IPS DF 4.7 (cell line): ENCODE measurements around the gene FAHD1.

Source experiments
- DNase-seq: peaks from one replicate; pipeline ENCODE4 v3.0.0-alpha.2; 2013; ENCODE audit warnings: low spot score; ENCODE audit errors: extremely low read depth

The FAHD1 gene

DNA sequence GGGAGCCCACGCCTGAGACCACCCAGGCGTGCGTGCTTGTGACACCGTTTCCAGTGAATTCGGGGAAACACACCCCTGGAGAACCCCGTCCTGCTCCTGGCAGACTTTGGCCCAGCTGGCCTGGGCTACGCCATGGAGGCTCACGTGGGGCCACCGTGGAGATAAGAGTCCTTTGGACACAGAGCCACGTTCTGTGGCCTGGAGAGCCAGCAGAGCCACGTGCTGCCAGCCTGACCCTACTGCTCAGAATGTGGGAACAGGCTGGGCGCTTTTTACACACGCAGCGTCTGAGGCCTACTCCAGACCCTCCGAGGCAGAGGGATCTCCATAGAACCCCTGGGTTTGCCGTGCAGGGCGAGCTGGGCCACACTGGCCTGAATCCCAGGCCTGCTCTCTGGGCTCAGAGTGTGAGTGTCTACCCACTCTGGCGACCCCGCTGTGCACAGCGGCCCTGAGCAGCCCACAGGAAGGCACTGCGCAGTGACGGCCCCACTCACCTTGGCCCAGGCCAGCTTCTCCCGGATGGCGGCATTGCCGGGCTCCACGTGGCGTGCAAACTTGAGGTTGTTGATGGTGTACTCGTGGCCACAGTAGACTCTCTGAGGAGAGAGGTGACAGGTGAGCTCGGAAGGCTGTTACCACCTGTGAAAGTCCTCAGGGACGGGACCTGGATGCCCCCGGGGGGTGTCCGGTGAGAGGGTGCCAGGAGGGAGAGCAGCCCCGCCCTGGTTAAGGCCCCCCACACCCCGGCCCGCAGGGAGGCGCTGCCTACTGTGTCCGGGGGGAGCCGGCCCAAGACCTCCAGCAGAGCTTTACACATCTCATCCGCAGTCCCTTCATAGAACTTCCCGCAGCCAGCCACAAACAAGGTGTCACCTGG, 10.4 kb upstream of the FAHD1 start:
- no peak for DNase-seq

DNA sequence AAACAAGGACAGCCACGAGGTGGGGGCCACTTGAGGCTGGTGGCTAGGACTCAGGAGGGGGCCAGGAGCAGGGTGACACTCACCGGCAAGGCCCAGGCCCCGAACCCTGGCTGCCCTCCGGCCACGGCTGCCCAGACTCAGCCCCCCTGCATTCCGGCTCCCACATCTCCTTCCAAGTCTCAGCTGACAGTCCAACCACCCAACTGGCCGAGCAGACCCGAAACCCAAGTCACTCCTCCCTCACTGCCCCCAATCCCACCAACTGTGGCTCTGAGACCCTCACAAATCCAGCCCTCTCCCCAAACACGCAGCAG, 9.8 kb upstream of the FAHD1 start:
- no peak for DNase-seq

DNA sequence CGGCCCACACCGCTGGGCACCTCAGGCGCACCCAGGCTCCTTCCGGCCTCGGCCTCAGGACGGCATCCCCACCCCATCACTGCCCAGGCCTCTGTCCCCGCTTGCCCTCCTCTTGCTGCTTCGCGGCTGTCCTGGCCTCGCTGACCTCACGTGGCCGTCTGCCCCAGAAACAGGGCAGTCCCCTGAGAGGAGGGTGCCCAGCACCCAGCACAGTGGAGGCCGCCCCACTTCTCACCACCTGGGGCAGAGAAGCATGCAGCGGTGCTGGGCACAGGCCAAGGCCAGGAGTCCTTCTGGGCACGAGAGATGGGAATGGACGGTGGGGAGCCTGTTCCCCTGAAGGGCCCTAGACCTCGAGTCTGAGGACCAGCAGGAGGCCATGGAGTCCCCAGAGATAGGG, 9.3 kb upstream of the FAHD1 start:
- DNase-seq, result no peak

DNA sequence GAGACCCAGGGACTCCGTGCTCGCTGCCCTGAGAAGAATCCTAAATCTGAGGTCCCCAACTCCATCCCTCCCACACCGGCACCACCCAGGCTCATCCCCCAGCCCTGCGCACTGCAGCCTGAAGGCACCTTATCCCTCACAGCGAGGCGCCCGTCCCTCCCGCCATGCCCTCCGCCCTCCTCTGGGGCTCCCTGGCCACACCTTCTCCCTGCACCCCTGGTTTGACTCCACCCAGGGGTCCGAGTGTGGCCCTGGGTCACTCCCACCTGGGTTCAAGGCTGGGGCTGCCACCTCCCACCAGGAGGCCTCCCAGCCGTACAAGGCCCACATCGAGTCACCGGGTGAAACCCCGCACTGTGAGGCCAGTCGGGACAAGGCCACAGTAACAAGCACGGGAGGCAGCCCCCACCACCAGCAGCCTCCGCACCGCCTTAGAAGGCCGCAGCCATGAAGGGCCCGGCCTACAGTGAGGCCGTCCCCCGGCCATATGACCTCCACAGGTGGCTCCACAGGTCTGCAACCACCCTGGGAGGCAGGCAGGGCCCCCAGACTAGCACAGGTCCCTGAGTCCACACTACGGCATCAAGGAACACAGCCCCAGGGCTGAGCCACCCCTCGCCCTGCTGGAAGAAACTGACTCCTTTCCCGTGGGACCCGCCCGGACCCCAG, 8.7 kb upstream of the FAHD1 start:
- no peak for DNase-seq

DNA sequence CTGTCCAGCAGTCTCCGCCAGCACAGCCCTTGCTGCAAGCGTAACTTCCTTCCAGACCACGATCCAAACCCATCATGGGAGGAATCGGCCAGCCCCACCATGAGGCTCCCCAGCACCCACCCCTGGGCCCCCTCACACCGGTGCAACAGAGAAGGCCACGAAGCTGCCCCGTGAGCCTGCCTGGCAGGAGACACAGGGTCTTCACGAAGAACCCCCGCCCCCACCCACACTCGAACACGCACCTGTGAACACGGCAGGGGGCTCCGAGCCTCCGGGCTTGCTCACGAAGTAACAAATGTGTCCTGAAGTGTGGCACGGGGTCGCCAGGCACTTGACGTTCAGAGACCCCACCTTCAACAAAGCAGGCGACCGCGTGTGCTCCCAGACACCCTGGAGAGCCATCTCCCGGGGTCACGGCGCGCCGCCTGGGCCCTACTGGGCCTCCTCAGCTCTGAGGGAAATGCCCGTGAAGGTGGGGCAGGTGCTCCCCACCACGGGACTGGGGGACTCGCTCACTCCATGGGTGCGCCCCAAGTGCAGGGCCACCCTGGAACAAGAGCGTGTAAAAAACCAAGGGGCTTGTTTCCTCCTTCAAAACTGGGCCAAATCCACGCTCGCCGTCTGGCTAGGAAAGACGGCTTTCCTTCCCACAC, 8.0 kb upstream of the FAHD1 start:
- no peak for DNase-seq

DNA sequence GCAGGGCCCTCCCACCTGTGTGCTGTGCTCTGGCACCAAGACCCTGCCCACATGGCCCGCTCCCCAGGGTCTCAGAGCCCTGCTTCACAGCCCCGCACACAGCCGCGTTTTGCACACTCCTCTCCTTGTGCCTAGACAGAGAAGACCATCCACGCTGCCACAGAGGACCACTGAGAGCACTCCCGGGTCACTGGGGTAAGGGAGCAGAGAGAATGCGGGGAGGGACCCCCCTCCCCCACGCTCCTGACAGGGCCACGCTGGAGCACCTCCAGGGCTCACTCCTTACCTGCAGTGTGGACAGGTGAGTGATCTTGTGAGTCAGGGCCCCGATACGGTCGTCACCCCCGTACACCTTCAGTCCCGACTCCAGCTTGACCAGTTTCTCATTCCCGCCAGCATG, 7.4 kb upstream of the FAHD1 start:
- no peak for DNase-seq

- DNase-seq, result no peak
Measured at GRCh38 chr16:1820096-1820945, 6.7 kb upstream of the FAHD1 start.

GRCh38 chr16:1820946-1821290, 6.1 kb upstream of the FAHD1 start:
- DNase-seq, result no peak

DNA sequence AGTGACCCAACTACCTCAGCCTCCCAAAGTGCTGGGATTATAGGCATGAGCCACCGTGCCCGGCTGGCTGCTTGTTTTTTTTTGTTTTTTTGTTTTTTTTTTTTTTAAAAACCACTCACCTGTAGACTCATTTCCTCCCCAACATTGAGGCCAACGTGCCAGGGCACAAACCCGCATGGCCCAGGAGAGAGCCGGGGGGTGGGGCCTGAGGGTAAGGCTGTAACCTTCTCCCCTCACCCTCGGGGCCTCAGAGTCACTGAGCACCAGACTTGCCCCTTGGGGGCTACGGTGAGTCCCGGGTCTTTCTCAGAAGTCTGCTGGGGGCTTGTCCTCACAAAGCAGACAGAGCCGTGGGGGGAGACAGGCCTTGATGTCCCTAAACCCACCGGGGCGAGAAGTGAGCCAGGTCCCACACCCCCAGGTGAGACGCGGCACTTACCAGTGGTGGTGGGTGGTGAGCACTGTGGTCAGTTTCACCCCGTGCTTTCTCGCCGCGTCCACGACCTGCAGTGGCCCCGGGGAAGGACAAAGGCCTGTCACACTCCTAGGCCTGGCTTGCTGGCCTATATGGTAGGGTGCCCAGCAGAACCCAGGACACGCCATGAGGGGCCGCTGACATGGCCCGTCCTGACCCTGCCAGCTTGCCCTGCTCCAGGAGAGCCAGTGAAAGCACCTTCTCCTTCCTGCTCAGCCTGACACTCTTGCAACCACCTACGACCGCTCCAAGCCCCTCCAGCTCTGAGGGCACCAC, 5.0 kb upstream of the FAHD1 start:
- DNase-seq, result no peak

- DNase-seq, result no peak
Measured at GRCh38 chr16:1822801-1823200, 4.2 kb upstream of the FAHD1 start.

DNA sequence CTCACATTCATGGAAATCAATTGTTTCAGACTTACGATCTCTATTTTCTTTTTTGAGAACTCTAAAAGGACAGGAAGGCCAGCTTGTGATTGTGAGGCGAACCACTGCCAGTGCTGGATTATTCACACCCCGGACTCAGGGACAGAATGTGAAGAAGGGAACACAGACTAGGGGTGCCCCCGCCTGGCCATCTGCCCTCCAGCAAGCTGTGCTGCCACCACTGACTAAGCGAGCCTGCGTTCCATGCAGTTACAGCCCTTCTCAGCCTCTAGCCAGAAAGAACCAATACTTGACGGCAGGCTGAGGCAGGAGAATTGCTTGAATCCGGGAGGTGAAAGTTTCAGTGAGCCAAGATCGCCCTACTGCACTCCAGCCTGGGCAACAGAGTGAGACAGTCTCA, 3.2 kb upstream of the FAHD1 start:
- no peak for DNase-seq

- DNase-seq, result no peak
Measured at GRCh38 chr16:1825381-1825863, 1.6 kb upstream of the FAHD1 start.

DNA sequence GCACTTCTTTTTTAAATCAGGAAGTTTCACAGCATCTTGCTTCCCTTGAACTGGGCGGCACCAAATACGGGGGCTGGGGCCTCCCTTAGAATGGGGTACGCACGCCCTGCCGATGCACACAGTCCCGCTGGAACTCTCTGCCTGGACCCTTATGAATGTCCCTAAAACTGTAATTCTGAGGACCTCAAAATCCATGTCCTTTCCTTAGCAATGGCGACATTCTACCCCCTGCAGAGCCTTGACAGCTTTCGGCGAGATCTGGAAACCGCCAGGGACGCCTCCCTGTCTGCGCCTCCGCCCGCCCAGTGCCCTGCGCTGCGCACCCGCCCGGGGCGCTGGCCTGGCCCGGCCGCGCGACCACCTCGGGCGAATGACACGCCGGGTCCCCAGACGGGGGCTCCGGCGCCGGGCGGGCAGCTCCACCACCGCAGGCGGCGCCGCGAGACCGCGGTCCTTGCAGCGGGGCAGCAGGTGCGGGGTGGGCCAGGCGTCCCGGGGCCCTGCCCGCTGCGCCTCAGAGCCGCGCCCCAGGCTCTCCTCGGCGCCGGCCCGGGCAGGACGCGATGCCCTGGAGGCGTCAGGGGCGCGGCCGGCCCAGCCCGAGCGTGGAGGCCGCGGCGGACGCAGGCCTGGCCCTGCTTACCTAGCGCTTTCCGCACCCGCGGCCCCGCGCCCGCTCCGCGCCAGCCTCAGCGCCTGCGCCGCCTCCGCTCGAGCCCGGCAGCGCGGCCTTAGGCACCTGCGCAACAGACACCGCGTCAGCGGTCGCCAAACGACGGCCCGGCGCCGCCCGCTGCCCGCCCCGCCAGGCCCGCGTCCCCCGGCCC, 929 bp upstream of the FAHD1 start:
- DNase-seq, result no peak

DNA sequence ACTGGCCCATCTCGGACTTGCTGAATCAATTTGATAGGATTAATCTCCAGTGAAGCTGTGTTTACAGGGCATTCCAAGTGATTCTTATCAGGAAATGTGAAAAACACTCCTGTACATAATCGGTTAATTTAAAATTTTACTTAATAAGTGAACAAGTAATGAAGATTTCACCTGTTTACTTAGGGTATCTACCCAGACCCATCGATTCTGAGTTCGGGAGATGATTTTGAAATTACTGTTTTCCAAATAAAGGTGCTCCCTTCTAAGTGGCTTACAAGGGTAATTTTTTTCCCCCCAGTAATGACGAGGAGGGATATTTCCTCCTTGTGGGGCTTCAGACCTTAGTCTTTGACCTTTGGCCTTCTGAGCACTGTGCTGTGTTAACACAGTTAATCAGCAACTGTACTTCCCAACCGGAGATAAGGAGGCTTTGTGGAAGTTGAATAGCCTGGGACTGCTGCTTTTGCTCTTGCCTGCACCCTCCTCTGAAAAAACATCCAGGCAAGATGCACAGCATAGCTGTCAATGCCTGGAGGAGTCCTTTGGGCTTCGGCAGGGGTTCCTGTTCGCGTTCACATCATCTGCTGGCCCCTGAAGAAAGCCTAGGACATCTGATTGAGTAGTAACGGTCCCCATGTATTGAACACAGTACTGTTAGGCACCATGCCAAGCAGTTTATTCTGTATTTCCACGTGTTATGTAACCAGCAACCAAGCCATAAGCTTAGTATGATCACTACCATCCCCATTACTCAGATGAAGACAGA, 1.8 kb downstream of the FAHD1 start:
- DNase-seq, result no peak

GRCh38 chr16:1830213-1830612, 3.2 kb downstream of the FAHD1 start:
- no peak for DNase-seq

DNA sequence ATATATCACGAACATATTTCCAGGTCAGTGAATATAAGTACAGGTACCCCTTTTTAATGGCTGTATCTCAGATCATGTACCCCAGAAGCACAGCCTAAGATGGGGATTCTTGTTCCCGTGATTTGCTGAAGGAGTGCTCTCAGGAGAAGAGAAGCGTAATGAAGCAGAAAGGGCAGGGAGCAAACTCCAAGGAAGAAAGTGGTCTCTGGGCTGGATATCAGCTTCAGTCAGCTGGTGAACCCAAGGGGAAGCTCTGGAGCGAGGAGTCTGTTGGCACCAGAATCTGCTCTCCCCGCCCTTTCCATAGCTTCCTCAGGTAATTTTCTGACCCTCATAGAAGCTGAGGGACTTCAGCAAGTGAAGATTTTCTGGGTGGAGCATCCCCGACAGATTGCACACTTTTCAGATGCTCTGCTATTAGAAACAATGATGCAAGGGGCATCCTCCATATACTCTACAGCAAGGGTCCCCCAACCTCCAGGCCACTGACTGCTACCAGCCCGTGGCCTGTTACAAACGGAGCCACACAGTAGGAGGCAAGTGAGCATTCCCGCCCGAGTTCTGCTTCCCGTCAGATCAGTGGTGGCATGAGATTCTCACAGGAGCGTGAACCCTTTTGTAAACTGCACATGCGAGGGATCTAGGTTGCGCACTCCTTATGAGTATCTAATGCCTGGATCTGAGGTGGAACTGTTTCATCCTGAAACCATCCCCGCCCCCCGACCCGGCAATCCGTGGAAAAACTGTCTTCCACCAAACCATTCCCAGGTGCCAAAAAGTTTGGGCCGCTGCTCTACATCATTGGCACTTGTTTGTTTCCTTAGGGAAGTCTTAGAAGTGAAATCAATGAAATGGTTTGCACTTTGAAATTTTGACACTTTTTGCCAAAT, 4.4 kb downstream of the FAHD1 start:
- no peak for DNase-seq

GRCh38 chr16:1832838-1833454, 5.9 kb downstream of the FAHD1 start:
- DNase-seq, result no peak

DNA sequence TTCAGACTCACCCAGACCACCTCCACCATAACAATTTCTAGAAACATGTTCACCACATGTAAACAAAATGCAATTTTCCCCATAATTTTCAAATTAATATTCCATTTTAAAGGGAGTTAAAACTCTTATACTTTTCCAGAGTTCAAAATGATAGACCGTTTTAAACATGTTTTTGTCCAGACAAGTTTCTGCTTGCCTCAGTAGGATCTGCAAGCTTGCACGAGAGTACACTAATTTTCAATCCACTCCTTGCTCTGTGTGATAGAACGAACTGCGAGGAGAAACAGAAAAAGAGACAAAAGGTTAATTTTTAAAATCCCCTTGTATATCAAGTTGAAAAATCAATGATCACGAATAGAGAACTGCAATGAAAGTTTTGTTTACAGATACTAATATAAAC, 7.1 kb downstream of the FAHD1 start:
- DNase-seq, result no peak
